Lower lobe of right lung (tissue), 2 donors: ENCODE results near the gene CCR9. TPM values are rescaled to one million over a fixed set of nuclear protein-coding genes. Genes with fewer than 3 reads are reported as not detected.

Experiments
- ATAC-seq, 2 donors: fragments of 200-7000 bp; cut with Tn5 transposase; one replicate each; pipeline ENCODE4 v1.9.1; 2020 to 2022; ENCODE audit warnings: mild to moderate bottlenecking in 2 of 2, moderate library complexity in 2 of 2
- DNase-seq: peaks from one replicate; pipeline ENCODE4 v3.0.0-alpha.2; 2020
- H3K27ac ChIP-seq: fragments of 200-600 bp; one replicate; pipeline ENCODE4 v1.8.0; 2022
- H3K27me3 ChIP-seq: fragments of 200-600 bp; one replicate; pipeline ENCODE4 v1.8.0; 2022; ENCODE audit warnings: low read depth
- H3K36me3 ChIP-seq: fragments of 200-600 bp; one replicate; pipeline ENCODE4 v1.8.0; 2022; ENCODE audit warnings: mild to moderate bottlenecking
- H3K4me1 ChIP-seq: fragments of 200-600 bp; one replicate; pipeline ENCODE4 v1.8.0; 2022
- H3K4me3 ChIP-seq: fragments of 200-600 bp; one replicate; pipeline ENCODE4 v1.8.0; 2022; ENCODE audit warnings: mild to moderate bottlenecking
- H3K9me3 ChIP-seq: fragments of 200-600 bp; one replicate; pipeline ENCODE4 v1.8.0; 2022
- intact Hi-C: fragments of 100-400 bp; cut with DNase I; formaldehyde crosslinking; loops from one replicate; pipeline ENCODE4 v1.11.0; 2022
- total RNA-seq: library from RNA; stranded (reverse); fragmentation: NEBNext Ultra II Directional; extraction: Animal tissue kit (Norgen Biotek cat#: 25700); gene quantifications from one replicate; pipeline ENCODE4 v1.2.1, GENCODE V29; 2021
- TF ChIP-seq, protein P1 (sequence below): fragments of 200-600 bp; IDR thresholded peaks from one replicate; pipeline ENCODE4 v1.8.0; 2022; ENCODE audit warnings: antibody characterized with exemption, mild to moderate bottlenecking
- donor health status: DM: no; HTN: yes; CAD: no; lungs with severe emphysema.

The CCR9 gene
- total RNA-seq, 1 donor from 2014 or later = not detected

DNA sequence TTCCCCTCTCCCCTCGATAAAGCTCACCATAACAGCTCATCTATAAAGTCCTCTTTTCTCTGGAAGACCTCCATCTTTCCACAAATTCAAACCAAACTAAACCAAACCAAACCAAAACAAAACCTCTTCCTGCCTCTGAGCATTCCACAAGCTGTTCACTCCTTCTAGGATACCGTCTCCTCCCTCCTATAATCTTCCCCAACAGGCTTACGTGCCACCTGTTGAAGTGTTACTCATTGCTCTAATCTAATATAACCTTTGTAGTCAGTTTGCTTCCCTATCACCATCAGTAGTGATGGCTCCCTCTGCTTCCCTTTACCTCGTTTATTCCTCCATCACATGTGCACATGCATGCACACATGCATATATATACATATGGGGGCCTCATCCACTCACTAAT lies 12.7 kb upstream of the CCR9 start:
- no peaks in the 10 kb centered on the region for H3K4me1 ChIP-seq
- TF ChIP-seq, protein P1, sequence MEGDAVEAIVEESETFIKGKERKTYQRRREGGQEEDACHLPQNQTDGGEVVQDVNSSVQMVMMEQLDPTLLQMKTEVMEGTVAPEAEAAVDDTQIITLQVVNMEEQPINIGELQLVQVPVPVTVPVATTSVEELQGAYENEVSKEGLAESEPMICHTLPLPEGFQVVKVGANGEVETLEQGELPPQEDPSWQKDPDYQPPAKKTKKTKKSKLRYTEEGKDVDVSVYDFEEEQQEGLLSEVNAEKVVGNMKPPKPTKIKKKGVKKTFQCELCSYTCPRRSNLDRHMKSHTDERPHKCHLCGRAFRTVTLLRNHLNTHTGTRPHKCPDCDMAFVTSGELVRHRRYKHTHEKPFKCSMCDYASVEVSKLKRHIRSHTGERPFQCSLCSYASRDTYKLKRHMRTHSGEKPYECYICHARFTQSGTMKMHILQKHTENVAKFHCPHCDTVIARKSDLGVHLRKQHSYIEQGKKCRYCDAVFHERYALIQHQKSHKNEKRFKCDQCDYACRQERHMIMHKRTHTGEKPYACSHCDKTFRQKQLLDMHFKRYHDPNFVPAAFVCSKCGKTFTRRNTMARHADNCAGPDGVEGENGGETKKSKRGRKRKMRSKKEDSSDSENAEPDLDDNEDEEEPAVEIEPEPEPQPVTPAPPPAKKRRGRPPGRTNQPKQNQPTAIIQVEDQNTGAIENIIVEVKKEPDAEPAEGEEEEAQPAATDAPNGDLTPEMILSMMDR = no peak
- H3K36me3 ChIP-seq = no peaks in the 10 kb centered on the region
- no peak for DNase-seq
- no peak overlapping the region for H3K4me3 ChIP-seq
- intact Hi-C loops = no loop called here
- H3K27me3 ChIP-seq = no peaks in the 10 kb centered on the region
- H3K27ac ChIP-seq = no peak overlapping the region
- H3K9me3 ChIP-seq = no peaks in the 10 kb centered on the region
- no peak for ATAC-seq

GRCh38 chr3:45874677-45875346 lies 11.5 kb upstream of the CCR9 start:
- H3K36me3 ChIP-seq = no peaks in the 10 kb centered on the region
- no peaks in the 10 kb centered on the region for H3K4me1 ChIP-seq
- no peak for DNase-seq
- intact Hi-C loops = no loop called here
- no peak overlapping the region for H3K27ac ChIP-seq
- TF ChIP-seq, protein P1 = no peak
- H3K27me3 ChIP-seq = no peaks in the 10 kb centered on the region
- no peak overlapping the region for H3K4me3 ChIP-seq
- no peaks in the 10 kb centered on the region for H3K9me3 ChIP-seq
- no peak for ATAC-seq

DNA sequence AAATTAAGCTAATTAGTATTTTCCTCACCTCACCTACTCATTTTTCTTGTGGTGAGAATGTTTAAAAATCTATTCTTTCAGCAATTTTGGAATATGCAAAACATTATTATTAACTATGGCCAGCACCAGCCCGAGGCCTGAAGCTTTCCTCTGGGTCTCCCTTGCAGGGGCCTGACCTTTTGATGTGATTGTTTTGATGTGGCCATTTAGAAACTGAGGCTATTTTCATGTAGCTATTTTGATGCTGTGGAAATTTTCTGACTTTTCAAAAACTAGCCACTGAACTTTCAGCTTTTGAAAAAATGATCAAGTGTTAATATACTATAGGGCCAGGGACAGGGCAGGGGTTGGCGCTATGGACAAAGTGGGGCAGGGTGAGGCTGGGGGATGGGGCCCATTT lies 8.2 kb upstream of the CCR9 start:
- intact Hi-C loops = no loop called here
- no peak for ATAC-seq
- Histone ChIP-seq H3K9me3 (no peaks in the 10 kb centered on the region), H3K4me1 (no peaks in the 10 kb centered on the region), H3K36me3 (no peaks in the 10 kb centered on the region), H3K27me3 (no peaks in the 10 kb centered on the region), H3K4me3 (no peak overlapping the region), H3K27ac (no peak overlapping the region)
- TF ChIP-seq, protein P1 = no peak
- DNase-seq = no peak

DNA sequence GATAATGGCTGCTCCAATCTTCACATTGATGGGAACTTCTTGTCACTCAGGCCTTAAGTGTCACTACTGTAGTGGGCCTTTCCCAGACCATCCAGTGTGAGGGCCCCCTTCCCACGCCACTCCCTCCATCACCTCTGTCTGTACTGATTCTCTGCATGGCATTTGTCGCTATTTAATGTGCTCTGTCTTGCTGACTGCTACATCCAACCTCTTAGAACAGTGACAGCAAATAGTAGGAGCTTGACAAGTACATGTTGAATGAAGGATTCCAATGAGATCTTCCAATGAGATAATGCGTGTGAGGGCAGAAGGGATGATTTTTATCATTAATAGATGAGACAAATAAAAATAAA lies 5.6 kb upstream of the CCR9 start:
- no peak overlapping the region for H3K4me3 ChIP-seq
- TF ChIP-seq, protein P1 = no peak
- no peaks in the 10 kb centered on the region for H3K27me3 ChIP-seq
- intact Hi-C loops = no loop called here
- DNase-seq = no peak
- H3K27ac ChIP-seq = no peak overlapping the region
- no peaks in the 10 kb centered on the region for H3K9me3 ChIP-seq
- ATAC-seq = no peak
- H3K4me1 ChIP-seq = no peaks in the 10 kb centered on the region
- H3K36me3 ChIP-seq = no peaks in the 10 kb centered on the region

DNA sequence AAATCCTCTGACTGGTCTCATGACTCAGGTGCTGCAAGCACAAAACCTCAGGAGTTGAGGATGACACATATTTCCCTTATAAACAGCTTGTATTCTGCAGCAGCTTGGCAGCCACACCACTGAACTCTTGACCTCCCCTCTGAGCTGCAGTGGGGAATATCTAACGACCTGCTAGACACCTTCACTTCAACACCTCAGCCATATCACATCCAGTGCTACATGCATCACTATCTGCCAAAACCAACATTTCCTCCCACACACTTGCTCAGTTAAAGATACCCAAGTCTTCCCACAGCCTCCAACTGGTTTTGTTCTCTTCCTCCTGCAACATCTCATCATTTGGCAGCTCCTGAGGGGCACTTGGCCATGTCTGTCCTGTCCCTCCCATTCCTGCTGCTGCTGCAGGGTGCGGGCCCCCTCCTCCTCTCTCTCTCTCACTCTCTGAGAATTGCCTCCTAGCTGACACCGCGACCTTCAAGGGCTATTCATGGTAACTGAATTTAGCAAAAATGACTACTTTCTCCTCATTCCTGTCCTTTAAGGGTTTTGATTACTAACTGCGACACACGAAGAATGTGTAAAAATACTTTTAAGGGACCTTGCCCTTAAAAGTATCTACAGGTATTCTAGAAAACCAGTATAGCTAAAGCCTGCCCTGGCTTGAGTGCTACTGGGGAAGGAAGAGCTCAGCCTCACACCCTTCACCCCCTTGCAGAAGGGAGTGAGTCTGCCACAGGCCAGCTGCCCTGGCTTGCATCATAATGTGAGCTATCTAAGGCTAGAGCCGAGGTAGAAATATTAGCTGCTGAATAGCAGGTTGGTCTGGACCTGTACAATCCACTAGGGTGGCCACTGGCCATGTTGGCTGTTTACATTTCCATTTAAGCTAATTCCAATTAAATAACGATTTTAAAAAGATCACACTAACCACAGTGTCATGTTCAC lies 5.0 kb upstream of the CCR9 start:
- H3K4me3 ChIP-seq = no peak overlapping the region
- H3K4me1 ChIP-seq = no peaks in the 10 kb centered on the region
- DNase-seq = no peak
- no peaks in the 10 kb centered on the region for H3K27me3 ChIP-seq
- H3K9me3 ChIP-seq = no peaks in the 10 kb centered on the region
- no peak overlapping the region for H3K27ac ChIP-seq
- TF ChIP-seq, protein P1 = no peak
- H3K36me3 ChIP-seq = no peaks in the 10 kb centered on the region
- intact Hi-C loops = no loop called here
- ATAC-seq = peak in 1 of 2 donors; percentile 56
